ENCODE results near the gene NFATC2.

GRCh38 chr20:51419231-51419630 lies 123.3 kb downstream of the NFATC2 start:
- TF ChIP-seq CTCF (conservative IDR thresholded peaks at IDR 0.05; ENCODE audit: low read length) (no peak), EZH2phosphoT487 (IDR thresholded peaks at IDR 0.05; ENCODE audit: borderline replicate concordance) (no peak)
